ENCODE measurements around the gene RPUSD1. TPM values are rescaled to one million over a fixed set of nuclear protein-coding genes. Genes with fewer than 3 reads are reported as not detected.

The RPUSD1 gene
- total RNA-seq, 1 experiment from 2014 or later: 48.6 TPM

DNA sequence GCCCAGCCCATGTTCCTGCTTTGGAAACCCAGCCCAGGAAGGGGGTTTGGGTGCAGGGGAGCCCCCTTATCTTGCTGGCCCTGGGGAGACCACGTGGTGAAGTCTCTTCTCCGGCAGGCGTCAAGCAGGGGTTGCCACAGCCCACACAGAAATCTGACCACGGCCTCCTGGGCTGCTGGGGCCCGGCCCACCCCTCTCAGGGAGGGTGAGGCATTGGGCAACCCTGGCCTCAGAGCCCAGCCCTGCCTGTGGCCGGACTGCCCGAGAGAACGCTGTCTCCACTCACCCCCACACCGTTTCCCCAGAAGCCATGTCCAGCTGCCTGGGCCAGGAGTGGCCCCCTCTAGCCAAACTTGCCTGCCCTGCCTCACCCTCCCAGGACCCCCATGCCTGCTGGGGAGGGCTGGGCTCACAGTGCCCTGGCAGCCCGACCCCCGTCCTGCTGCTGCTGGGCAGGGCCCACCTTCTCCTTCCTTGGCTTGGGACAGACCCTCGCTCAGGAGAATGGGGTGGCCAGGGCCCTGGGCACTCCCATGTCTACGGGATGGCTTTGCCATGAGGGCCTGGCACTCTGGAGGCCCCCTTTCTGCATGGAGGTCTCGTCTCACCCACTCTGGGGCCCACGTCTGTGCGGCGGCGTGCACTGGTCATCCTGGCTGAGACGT, 6.7 kb downstream of the RPUSD1 start:
- H2BK120ac ChIP-seq (ENCODE audit: low read depth, low read length, poor library complexity, severe bottlenecking): no peak overlapping the region
- Mint-ChIP-seq H3K27ac (no peak overlapping the region), H3K9me3 (no peaks in the 10 kb centered on the region)

More for the DNA sequence above, 6.7 kb downstream of the RPUSD1 start:
- Histone ChIP-seq H4K91ac (ENCODE audit: insufficient read length, low read depth, low read length) (no peak overlapping the region), H2BK15ac (ENCODE audit: low read depth, low read length) (no peak overlapping the region), H3K27me3 (ENCODE audit: insufficient read depth, low read length) (no peaks in the 10 kb centered on the region; the same call in 1 of the 2 replicates), H2BK20ac (ENCODE audit: low read depth, low read length, poor library complexity, severe bottlenecking) (no peak overlapping the region), H3K27ac (ENCODE audit: insufficient read length, low read depth, low read length) (no peak overlapping the region), H2BK12ac (ENCODE audit: insufficient read length, low read depth, low read length) (no peak overlapping the region), H4K5ac (ENCODE audit: insufficient read length, low read depth, low read length) (no peak overlapping the region), H3K4me1 (ENCODE audit: insufficient read depth, low read length) (no peaks in the 10 kb centered on the region), H2AK5ac (ENCODE audit: insufficient read length, low read length) (no peak overlapping the region), H3K79me2 (ENCODE audit: insufficient read depth, low read length) (no peaks in the 10 kb centered on the region), H2AFZ (ENCODE audit: low read length) (no peak overlapping the region), H3K9me3 (ENCODE audit: control insufficient read depth, low read depth, low read length) (no peaks in the 10 kb centered on the region), H3K18ac (ENCODE audit: insufficient read length, low read depth, low read length) (no peak overlapping the region), H3K79me1 (ENCODE audit: insufficient read depth, low read depth, low read length, poor library complexity, severe bottlenecking) (no peaks in the 10 kb centered on the region), H4K20me1 (ENCODE audit: control insufficient read depth, insufficient read depth, insufficient read length) (peaks cover 3% of the 10 kb centered on the region), H2BK5ac (ENCODE audit: insufficient read length, low read length) (no peak overlapping the region), H4K8ac (replicated peaks; ENCODE audit: insufficient read length, low read depth, low read length) (no peak overlapping the region), H3T11ph (ENCODE audit: low read length) (no peak overlapping the region), H3K4me2 (ENCODE audit: insufficient read depth, insufficient read length, low read length) (no peak overlapping the region), H3K4ac (ENCODE audit: low read depth, low read length) (no peak overlapping the region), H3K23ac (ENCODE audit: insufficient read length, low read depth, low read length) (no peak overlapping the region), H3K9ac (ENCODE audit: extremely low read depth, insufficient read length, low read length) (no peak overlapping the region), H3K56ac (ENCODE audit: insufficient read length, low read depth, low read length) (no peak overlapping the region), H3K14ac (ENCODE audit: insufficient read depth, low read length) (no peak overlapping the region; the same call in 1 of the 2 replicates), H3K23me2 (ENCODE audit: insufficient read length, low read depth, low read length, poor library complexity, severe bottlenecking) (no peaks in the 10 kb centered on the region)
- Mint-ChIP-seq H3K36me3 (ENCODE audit: insufficient read depth in 1 of 3, low read depth in 3 of 3) (peaks cover 0 to 6% (median 4%) of the 10 kb centered on the region in 3 experiments; a peak in 4 of 7 replicates), H3K4me1 (no peaks in the 10 kb centered on the region), H3K27me3 (ENCODE audit: low read depth) (peaks cover 31% of the 10 kb centered on the region), H3K4me3 (no peak overlapping the region)
- no peak for DNase-seq
- no CpG with 5 or more reads among the region's 19 CpGs for WGBS (ENCODE audit: extremely low coverage, insufficient read length, low lambda C conversion rate)
- TF ChIP-seq, protein P1, sequence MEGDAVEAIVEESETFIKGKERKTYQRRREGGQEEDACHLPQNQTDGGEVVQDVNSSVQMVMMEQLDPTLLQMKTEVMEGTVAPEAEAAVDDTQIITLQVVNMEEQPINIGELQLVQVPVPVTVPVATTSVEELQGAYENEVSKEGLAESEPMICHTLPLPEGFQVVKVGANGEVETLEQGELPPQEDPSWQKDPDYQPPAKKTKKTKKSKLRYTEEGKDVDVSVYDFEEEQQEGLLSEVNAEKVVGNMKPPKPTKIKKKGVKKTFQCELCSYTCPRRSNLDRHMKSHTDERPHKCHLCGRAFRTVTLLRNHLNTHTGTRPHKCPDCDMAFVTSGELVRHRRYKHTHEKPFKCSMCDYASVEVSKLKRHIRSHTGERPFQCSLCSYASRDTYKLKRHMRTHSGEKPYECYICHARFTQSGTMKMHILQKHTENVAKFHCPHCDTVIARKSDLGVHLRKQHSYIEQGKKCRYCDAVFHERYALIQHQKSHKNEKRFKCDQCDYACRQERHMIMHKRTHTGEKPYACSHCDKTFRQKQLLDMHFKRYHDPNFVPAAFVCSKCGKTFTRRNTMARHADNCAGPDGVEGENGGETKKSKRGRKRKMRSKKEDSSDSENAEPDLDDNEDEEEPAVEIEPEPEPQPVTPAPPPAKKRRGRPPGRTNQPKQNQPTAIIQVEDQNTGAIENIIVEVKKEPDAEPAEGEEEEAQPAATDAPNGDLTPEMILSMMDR (conservative IDR thresholded peaks at IDR 0.05): no peak

All from H9 (cell line).